Breast epithelium (tissue), 3 donors: ENCODE data around the gene SRP72.

Experiments
- CTCF ChIP-seq, 3 donors: fragments of 450-650 bp; IDR thresholded peaks; one replicate each; pipeline ENCODE4 v1.5.1; 2016 to 2017; ENCODE audit warnings: antibody characterized with exemption in 3 of 3, mild to moderate bottlenecking in 3 of 3, moderate library complexity in 3 of 3
- POLR2A ChIP-seq: fragments of 450-650 bp; IDR thresholded peaks from one replicate; pipeline ENCODE4 v1.6.1; 2016; ENCODE audit warnings: antibody characterized with exemption, mild to moderate bottlenecking, moderate library complexity

DNA sequence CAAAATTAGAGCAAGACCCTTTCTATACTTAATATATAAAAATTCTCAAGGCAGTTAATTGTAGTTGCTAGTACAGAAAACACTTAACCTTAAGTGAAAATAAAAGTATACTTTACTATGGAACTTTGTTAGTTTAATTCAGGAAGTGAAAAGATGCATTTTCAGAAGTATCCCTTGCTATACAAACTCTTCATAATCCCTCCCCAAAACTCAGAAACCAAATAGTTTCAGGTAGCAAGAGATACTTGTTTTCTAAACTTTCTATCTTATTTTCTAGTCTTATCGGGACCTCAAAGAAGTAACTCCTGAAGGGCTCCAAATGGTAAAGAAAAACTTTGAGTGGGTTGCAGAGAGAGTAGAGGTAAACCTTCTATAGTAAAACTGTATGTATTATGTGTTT is 17.1 kb upstream of the SRP72 start:
- TF ChIP-seq CTCF (IDR thresholded peaks at IDR 0.05) (no peak), POLR2A (no peak)
